HG02588 (cell line): Measurements from ENCODE around the gene ABCA5.
"Not testable (repeated sequence)": the region's sequence is repeated elsewhere in the genome, so short reads cannot be mapped to it uniquely, and the experiment has no call there.

Experiments used
- ATAC-seq: cut with Tn5 transposase; IDR thresholded peaks from one replicate; pipeline ENCODE4 v1.9.1; 2021; ENCODE audit warnings: mild to moderate bottlenecking, moderate library complexity; ENCODE audit not compliant: unreplicated experiment

The ABCA5 gene

GRCh38 chr17:69218986-69219385 is 107.9 kb downstream of the ABCA5 start:
- no peak for ATAC-seq

GRCh38 chr17:69213059-69213813 is 113.7 kb downstream of the ABCA5 start:
- no peak for ATAC-seq

GRCh38 chr17:69208640-69209039 is 118.3 kb downstream of the ABCA5 start:
- ATAC-seq: no peak

GRCh38 chr17:69207151-69207550 is 119.8 kb downstream of the ABCA5 start:
- ATAC-seq: no peak

GRCh38 chr17:69198238-69198637 is 128.7 kb downstream of the ABCA5 start:
- no peak for ATAC-seq

- ATAC-seq: not testable (repeated sequence)
Observed at GRCh38 chr17:69196105-69196653, 130.8 kb downstream of the ABCA5 start.
